OCI-LY7 (cell line): Measurements from ENCODE around the gene SPESP1. TPM values are rescaled to one million over a fixed set of nuclear protein-coding genes. Genes with fewer than 3 reads are reported as not detected.
"Not testable (repeated sequence)": the region's sequence is repeated elsewhere in the genome, so short reads cannot be mapped to it uniquely, and the experiment has no call there.

ENCODE experiments used
- BruUV-seq: library from RNA; stranded (reverse); fragments of 400-500 nt; replicated peaks from 2 replicates; lab custom pipeline; 2021; lab: Mats Ljungman, UMichigan
- CTCF ChIA-PET: fragments of 300-600 bp; sonication (Branson Sonifier 250); formaldehyde crosslinking; loops from one replicate; lab custom pipeline; 2022; ENCODE audit warnings: antibody characterized with exemption; ENCODE audit not compliant: unreplicated experiment; lab: Charles Lee
- POLR2A ChIA-PET: fragments of 300-600 bp; sonication (Branson Sonifier 250); formaldehyde crosslinking; loops from one replicate; lab custom pipeline; 2022; ENCODE audit warnings: antibody characterized with exemption; lab: Charles Lee
- DNase-seq: peaks from one replicate; pipeline ENCODE4 v3.0.0-alpha.2; 2015; ENCODE audit warnings: low spot score
- H2AFZ ChIP-seq: fragments of 200-600 bp; sonication (generic), shearing (Covaris generic); 2 replicates; pipeline ENCODE4 v1.6.1; 2014; ENCODE audit warnings: mild to moderate bottlenecking, antibody characterized with exemption, low read length, moderate library complexity
- H3K27ac ChIP-seq: fragments of 200-600 bp; sonication (generic); 2 replicates; pipeline ENCODE4 v1.5.1; 2014; ENCODE audit warnings: mixed run types, low read depth, mild to moderate bottlenecking, moderate library complexity, low read length, inconsistent platforms; ENCODE audit not compliant: poor library complexity, severe bottlenecking
- H3K36me3 ChIP-seq: fragments of 200-600 bp; sonication (generic); 2 replicates; pipeline ENCODE4 v1.6.1; 2014; ENCODE audit warnings: mild to moderate bottlenecking, antibody characterized with exemption, low read length, moderate library complexity, mixed read lengths; ENCODE audit not compliant: insufficient read depth
- H3K4me1 ChIP-seq: fragments of 200-600 bp; sonication (generic); 2 replicates; pipeline ENCODE4 v1.5.1; 2014; ENCODE audit warnings: mild to moderate bottlenecking, low read length; ENCODE audit not compliant: insufficient read depth, poor library complexity, severe bottlenecking
- H3K4me2 ChIP-seq: fragments of 200-600 bp; sonication (generic); 2 replicates; pipeline ENCODE4 v1.6.1; 2014; ENCODE audit warnings: mild to moderate bottlenecking, low read length
- H3K4me3 ChIP-seq: fragments of 200-600 bp; sonication (generic); 2 replicates; pipeline ENCODE4 v1.5.1; 2014; ENCODE audit warnings: mild to moderate bottlenecking, low read depth, low read length; ENCODE audit not compliant: poor library complexity, severe bottlenecking
- H3K79me2 ChIP-seq: fragments of 200-600 bp; sonication (generic); 2 replicates; pipeline ENCODE4 v1.6.1; 2016; ENCODE audit warnings: low read depth, mild to moderate bottlenecking, low read length, moderate library complexity, mixed read lengths; ENCODE audit not compliant: insufficient read depth
- H3K9me2 ChIP-seq: fragments of 200-600 bp; sonication (generic); 2 replicates; pipeline ENCODE4 v1.6.1; 2016; ENCODE audit warnings: mild to moderate bottlenecking, low read length, mixed read lengths; ENCODE audit not compliant: insufficient read depth
- H3K9me3 ChIP-seq: fragments of 200-600 bp; sonication (generic); 2 replicates; pipeline ENCODE4 v1.6.1; 2014; ENCODE audit warnings: mild to moderate bottlenecking, mixed run types, low read length, mixed read lengths
- H4K20me1 ChIP-seq: fragments of 200-600 bp; sonication (generic); 2 replicates; pipeline ENCODE4 v1.6.1; 2014; ENCODE audit warnings: mild to moderate bottlenecking, antibody characterized with exemption, low read length, moderate library complexity, mixed read lengths; ENCODE audit not compliant: insufficient read depth
- CTCF ChIP-seq: fragments of 200-600 bp; sonication (generic); conservative IDR thresholded peaks from 2 replicates; pipeline ENCODE4 v1.5.1; 2014; ENCODE audit warnings: mild to moderate bottlenecking, antibody characterized with exemption, low read length, moderate library complexity, mixed read lengths
- EZH2phosphoT487 ChIP-seq: fragments of 200-600 bp; sonication (generic); IDR thresholded peaks from 2 replicates; pipeline ENCODE4 v1.6.1; 2018; ENCODE audit warnings: low read depth, borderline replicate concordance, mild to moderate bottlenecking, mixed run types, antibody characterized with exemption, low read length, moderate library complexity, mixed read lengths
- intact Hi-C: fragments of 100-400 bp; cut with micrococcal nuclease; formaldehyde crosslinking; loops from one replicate; pipeline ENCODE4 v1.10.0; 2022; ENCODE audit not compliant: unreplicated experiment
- total RNA-seq, 2 experiments: library from RNA; depleted of rRNA in 1 of 2; stranded (reverse); fragments of >200 nt in 1 of 2; shearing (Covaris generic) in 1 of 2; gene quantifications; 2 replicates each; pipeline ENCODE4 v1.2.3, GENCODE V29; 2014 to 2022

Gene SPESP1
- total RNA-seq, 2 experiments from 2014 or later, result not detected

- no peak overlapping the region for H2AFZ ChIP-seq
- H4K20me1 ChIP-seq, result no peaks in the 10 kb centered on the region
- no peak for DNase-seq
- H3K79me2 ChIP-seq, result no peaks in the 10 kb centered on the region
- H3K4me3 ChIP-seq, result no peak overlapping the region
- ChIA-PET POLR2A (no interaction called here), CTCF (no interaction called here)
- H3K4me1 ChIP-seq, result no peaks in the 10 kb centered on the region
- no peaks in the 10 kb centered on the region for H3K9me2 ChIP-seq
- peaks cover 10% of the 10 kb centered on the region; the same call in 1 of the 2 replicates for H3K9me3 ChIP-seq
- no peak overlapping the region for H3K27ac ChIP-seq
- no TSS peak for BruUV-seq
- H3K4me2 ChIP-seq, result no peak overlapping the region
- H3K36me3 ChIP-seq, result no peaks in the 10 kb centered on the region
- TF ChIP-seq CTCF (no peak), EZH2phosphoT487 (no peak)
- intact Hi-C loops, result no loop called here
Measured at GRCh38 chr15:68972201-68973065, 42.1 kb downstream of the SPESP1 start.

- H3K4me2 ChIP-seq, H3K9me2 ChIP-seq, H3K79me2 ChIP-seq, H3K27ac ChIP-seq, H3K9me3 ChIP-seq, DNase-seq, POLR2A ChIA-PET, H3K4me1 ChIP-seq, intact Hi-C loops, H2AFZ ChIP-seq, BruUV-seq, H3K4me3 ChIP-seq, H4K20me1 ChIP-seq, CTCF ChIA-PET, H3K36me3 ChIP-seq: not testable (repeated sequence)
Measured at GRCh38 chr15:68975651-68976160, 45.4 kb downstream of the SPESP1 start.

GRCh38 chr15:68977426-68977825 is 47.1 kb downstream of the SPESP1 start:
- POLR2A ChIA-PET, CTCF ChIA-PET, H3K4me1 ChIP-seq, H3K79me2 ChIP-seq, H4K20me1 ChIP-seq, H3K36me3 ChIP-seq, H3K9me2 ChIP-seq, DNase-seq, intact Hi-C loops, H2AFZ ChIP-seq, H3K27ac ChIP-seq, H3K4me3 ChIP-seq, H3K4me2 ChIP-seq, BruUV-seq, H3K9me3 ChIP-seq: not testable (repeated sequence)
